Measurements from ENCODE around the gene KRTAP6-3.

KRTAP6-3 gene, protein sequence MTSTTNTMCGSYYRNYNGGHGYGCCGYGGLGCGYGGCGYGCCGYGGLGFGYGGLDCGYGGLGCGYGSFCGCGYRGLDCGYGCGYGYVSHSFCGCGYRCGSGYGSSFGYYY

DNA sequence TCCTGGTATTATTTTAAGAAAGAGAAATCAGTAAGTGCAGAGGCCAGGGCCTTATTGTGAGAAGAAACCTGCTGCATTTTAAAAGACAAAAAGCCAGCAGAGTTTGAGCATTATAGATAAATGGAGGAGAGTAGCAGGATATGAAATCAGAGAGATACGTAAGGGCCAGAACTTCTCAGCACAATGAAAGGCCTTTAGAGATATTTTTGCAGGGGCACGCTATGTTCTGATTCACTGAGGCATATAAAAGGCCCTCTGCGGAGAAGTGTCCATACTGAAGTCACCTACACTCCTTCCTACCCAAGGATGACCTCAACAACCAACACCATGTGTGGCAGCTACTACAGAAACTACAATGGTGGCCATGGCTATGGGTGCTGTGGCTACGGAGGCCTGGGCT, at the start of gene KRTAP6-3:
KRTAP6-3 (plus strand) TSS at position 301 of the 400 bp plus-strand sequence; CDS start at position 307, 6 bp downstream.
- DNase-seq (ENCODE audit: low read depth), result no peak

DNA sequence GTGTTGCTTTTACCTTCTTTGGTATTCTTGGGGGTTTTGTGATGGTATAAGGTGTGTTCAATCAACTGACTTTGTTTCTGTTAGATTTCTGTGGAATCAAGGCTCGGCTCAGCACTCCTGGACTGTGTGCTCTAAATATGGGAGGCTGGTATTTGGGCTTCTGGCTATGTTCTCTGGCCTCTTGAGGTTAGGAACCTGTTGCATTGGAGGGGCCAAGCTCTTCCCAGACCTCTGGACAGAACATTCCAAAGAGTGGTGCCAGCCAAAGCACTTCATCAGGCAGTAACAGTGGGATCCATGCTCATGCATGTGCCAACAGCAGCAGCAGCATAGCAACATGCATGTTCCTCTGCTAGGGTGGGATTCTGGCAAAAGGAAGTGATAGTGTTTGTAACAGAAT, 39.5 kb upstream of the KRTAP6-3 start:
- DNase-seq (ENCODE audit: low read depth), result no peak

DNA sequence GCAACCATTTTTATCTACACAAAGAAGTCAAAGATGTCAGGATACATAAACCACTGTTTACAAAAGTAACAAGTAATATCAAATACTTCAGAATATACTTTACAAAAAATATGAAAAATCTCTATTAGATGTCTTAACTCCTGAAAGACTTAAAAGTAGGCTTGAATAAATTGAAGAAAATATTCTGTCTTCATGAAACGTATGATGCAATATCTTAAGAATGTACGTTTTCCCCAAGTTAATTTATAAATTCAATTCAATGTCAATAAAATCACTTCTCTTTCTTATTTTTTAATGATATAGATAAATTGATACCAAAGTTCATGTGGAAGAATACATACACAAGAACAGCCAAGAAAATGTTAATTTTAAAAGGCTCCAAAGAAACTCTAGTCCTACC, 37.1 kb upstream of the KRTAP6-3 start:
- no peak for DNase-seq (ENCODE audit: low read depth)

DNA sequence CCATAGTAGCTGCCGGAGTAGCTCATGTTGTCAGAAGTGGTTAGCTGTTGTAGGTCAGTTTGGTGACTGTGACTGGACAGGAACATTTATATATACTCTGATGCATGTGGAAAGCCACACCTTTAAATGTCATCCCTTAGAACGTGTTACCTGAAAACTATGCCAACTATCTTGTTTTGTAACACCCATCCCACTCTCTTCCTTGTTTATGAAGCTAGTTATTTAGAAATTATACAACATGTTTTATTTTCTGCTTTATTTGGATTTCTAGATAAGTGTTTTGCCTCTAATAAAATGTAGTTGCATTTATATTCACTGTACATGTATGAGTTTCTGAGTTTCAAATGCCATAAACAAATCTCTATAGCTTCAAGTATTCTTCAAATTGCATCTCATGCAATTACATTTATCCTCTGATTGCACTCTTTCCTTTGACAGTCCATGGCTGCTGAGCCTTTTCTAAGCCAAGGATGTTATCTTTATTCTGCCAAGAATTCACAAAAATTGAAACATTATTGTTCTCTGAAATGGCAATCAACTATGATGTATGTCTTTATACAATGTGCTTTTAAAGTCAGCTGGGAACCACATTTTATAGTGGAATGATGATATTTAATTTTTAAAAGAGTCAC, 30.9 kb upstream of the KRTAP6-3 start, which contains the start of gene KRTAP19-7:
KRTAP19-7 (minus strand) TSS at position 51 of the 632 bp plus-strand sequence; CDS start at position 26, 25 bp downstream.
- no peak for DNase-seq (ENCODE audit: low read depth)

DNA sequence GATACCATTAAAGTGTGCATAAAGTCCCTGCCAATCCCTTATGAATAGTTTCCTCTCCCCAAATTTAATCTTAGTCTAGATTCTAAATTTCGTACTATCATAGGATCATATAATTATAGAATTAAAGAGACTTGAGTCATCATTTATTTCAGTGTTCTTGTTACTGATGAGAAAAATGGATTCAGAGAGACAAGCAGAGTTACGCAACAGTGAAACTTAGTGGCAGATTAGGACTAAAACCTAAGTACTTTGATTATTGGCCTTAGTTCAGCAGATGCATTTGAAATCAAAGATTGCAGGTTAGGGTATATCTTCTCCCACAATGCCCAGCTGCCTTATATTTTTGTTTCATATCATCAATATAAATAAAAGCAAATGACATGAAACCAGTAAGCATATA, 30.3 kb upstream of the KRTAP6-3 start:
- no peak for DNase-seq (ENCODE audit: low read depth)

DNA sequence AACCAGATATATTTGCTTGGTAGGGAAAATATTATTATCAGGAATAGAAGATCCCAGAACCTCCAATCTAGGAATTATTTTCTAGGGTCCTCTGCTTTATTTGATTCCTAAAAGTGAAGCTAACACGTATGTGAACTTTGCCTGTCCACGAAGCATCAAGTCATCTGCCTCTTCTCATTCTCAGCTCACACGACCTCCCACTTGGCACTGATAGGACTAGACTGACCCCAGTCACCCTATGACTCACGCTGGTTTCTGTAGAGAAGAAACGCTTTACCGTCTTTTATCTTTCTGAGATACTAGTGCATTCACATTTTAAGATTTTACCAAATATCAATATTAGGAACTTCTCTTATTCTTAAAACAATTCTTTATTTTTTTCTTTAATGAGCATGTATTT, 29.2 kb upstream of the KRTAP6-3 start:
- no peak for DNase-seq (ENCODE audit: low read depth)

DNA sequence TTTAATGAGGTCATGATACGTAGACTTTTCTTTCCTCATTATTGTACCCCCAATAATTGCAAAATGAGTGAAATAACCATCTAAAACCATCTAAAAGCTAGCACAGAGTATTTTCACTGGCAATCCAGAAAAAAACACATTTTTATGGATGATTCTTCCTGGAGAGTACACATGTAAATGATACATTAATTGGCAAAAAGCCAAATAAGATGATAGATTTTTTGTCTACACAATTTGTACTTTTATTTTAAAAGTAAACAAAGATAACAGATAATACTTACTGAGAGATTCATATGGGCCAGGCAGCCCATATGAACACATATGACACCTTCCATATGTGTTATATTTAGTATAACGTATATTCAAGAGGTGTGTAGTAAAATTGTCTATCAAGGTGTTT, 28.6 kb upstream of the KRTAP6-3 start:
- DNase-seq (ENCODE audit: low read depth), result no peak

DNA sequence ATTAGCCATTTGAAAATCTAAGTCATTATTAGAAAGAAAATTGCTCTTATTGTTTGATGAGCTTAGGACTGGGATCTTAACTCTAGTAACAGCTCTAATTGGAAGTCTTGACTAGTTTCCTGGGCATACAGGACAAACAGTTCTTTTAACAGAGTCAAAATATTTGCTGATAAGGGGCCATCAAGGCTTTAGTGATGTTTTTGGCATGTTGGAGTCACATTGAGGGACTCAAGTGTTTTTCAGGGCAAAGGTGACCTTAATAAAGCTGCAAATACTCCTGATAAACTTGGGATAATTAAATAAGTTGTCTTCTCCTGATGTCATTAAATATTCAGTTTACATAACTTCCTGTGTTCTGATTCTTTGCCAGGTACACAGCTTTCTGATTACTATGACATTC, 24.6 kb upstream of the KRTAP6-3 start:
- no peak for DNase-seq (ENCODE audit: low read depth)

DNA sequence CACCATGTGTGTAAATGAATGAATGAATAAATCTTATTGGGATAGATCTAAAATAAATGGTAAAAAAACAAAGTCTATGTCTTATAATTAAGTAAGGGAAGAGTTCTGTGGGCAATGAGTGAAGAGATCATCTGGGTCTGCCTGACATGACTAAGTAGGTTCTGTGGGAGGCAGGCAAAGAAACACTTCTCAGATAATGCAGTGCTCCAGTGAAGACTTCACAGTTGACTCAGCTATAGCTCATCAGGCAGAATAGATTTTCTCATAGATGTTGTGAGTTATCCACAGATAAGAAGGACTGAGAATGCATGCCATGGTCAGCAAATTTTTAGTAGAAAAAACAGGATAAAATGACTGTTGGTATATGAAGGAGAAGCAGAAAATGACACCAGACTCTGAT, 14.5 kb upstream of the KRTAP6-3 start:
- DNase-seq (ENCODE audit: low read depth), result no peak

DNA sequence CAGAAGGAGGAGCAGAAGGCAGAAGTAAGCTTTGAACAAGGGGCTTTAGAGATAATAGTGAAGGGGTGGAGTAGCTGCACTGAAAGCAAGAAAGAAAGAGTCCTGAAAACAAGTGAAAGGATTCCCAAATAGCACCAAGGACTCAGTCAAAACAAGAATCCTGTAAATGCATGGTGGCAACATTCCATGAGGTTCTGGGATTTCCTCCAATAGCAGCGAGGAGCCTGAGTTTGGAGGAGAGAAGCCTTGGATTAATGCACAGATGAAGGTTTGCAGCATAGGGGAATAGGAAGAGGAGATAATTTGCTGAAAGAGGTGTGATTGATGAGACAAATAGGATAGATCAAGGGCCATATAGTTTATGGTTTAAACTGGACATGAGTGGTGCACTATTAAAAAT, 12.9 kb upstream of the KRTAP6-3 start:
- no peak for DNase-seq (ENCODE audit: low read depth)

DNA sequence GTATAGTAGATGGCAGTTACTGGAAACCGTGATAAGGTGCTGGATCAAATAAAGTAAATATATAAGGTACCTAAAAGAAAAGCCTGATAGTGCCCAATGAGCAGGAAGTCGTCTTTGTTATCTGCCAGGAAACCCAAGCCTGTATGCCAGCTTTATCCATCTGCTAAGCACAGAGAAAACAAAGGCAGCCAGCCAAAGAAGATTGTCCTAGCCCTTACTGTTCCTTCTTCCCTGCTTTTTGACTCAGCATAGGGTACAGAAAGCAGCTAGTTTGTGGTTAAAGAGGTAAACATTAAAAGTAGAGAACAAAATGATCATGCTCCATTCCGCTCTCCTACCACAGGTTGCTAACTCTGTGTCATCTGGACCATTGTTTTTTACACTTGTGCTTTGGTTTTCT, 12.1 kb upstream of the KRTAP6-3 start:
- no peak for DNase-seq (ENCODE audit: low read depth)

DNA sequence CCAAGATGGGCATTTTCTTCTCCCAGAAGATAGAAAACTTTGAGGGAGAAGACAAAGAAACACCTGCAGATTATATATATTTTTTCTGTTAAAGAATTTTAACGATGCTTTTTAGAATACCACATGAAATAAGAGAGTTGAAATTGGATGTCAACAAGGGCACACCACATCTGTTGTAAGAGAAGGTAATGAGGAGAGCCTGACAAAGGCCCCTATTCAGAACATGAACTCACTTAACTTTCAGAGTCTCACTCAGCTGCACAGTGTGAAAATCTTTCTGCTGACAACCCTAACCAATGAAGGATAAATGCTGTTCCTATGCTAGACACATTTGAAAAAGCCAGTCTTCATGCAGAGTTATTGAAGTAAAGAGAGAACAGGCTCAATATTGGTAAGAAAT, 9.4 kb upstream of the KRTAP6-3 start:
- DNase-seq (ENCODE audit: low read depth), result no peak

DNA sequence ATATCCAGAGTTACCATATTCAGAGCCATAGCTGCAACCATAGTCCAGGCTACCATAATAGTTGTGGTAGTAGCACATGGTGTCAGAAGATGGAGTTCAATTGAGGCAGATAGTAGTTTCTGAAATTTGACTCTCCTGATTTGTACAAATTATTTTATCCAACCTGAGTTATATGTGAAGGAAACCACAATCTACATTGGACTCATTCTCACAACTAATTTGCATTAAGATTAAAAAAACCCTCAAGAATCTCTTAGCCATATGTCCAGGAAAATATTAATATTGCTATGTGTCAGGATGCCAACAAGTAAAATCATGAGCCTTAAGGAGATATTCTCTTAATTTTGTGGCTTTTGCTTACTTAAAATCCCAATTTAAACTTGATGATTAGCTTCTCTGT, 1.9 kb upstream of the KRTAP6-3 start, which contains the start of gene KRTAP22-2:
KRTAP22-2 (minus strand) TSS at position 101 of the 400 bp plus-strand sequence.
- DNase-seq (ENCODE audit: low read depth), result no peak

DNA sequence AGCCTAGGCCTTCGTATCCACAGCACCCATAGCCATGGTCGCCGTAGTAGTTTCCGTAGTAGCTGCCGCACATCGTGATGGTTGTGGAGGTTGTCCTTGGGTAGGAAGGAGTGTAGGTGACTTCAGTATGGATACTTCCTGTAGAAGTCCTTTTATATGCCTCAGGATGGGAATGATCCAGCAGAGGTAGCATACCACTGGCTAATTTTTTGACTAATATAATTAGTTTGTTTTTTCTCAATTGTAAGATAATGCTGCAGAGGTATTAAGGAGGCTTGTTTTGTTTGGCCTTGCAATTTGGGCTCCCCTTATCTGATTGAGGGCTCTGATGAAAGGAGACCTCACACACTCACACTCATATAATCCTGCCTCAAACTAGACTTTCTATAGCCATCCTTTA, 6.6 kb downstream of the KRTAP6-3 start, which contains the start of gene KRTAP6-2:
KRTAP6-2 (minus strand) TSS at position 101 of the 400 bp plus-strand sequence; CDS start at position 73, 28 bp downstream.
- no peak for DNase-seq (ENCODE audit: low read depth)

DNA sequence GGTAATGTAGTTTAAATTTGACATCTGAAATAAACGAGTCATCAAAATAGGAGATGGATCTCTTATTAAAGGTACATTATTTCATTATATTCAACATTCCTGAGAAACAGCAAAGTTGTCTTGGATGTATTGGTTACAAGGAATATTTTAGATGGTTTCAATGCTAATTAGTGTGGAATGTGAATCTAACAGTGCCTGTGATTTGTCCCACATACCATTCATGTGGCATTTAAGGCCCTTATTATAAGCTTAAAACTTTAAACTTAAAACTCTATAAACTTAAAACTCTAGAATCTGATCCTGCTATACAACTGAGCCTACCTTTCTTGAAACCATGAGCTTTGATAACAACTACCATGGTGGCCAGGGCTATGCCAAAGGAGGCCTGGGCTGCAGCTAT, 8.5 kb downstream of the KRTAP6-3 start, which contains the start of gene KRTAP22-1:
KRTAP22-1 (plus strand) TSS at position 301 of the 400 bp plus-strand sequence.
- DNase-seq (ENCODE audit: low read depth), result no peak

DNA sequence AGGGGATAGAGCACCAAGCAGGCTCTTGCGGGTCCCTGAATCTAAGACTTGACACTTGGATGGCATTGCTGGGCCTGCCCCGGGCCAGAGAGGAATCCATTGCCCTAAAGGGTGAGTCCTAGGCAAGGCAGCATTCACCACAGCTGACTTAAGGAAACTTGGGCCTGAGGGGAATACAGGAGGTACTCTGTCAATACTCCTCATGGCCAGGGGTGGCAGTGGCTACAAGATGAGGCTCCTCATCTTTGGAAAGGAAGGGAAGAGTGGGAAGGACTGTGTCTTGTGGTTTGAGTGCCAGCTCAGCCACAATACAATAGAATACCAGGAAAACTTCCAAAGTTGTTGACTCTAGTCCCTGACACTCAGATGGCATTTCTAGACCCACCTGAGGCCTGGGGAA, 13.7 kb downstream of the KRTAP6-3 start:
- DNase-seq (ENCODE audit: low read depth), result no peak

DNA sequence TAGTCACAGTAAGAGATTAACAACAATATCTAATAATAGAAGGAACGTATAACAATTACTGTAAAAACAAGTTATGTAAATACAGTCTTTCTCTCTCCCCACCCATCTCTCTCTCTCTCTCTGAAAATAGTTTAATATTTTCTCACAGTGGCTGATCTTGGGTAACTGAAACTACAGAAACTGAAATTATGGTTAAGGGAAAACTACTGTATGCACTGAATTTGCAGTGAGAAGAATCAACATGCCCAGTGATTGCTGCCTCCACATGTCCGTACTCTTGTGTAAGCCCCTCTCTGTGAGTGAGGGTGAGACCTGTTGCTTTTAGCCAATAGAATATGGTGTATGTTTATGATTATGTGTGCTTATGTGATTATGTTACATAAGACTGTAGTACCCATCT, 19.9 kb downstream of the KRTAP6-3 start:
- DNase-seq (ENCODE audit: low read depth), result no peak

DNA sequence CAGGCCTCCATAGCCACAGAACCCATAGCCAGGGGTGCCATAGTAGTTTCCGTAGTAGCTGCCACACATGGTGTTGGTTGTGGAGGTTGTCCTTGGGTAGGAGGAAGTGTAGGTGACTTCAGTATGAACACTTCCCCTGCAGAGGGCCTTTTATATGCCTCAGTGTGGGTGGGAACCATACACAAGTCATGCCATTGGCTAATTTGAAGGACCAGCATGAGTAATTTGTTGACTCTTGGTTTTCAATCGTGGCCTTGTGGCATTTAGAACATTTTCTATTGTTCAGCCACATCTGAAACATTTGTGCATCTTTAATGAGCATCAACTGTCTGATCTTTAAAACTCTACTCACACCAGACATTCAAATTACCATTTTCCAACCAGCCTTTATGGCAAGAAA, 21.6 kb downstream of the KRTAP6-3 start, which contains the start of gene KRTAP6-1:
KRTAP6-1 (minus strand) TSS at position 95 of the 400 bp plus-strand sequence; CDS start at position 69, 26 bp downstream.
- no peak for DNase-seq (ENCODE audit: low read depth)

DNA sequence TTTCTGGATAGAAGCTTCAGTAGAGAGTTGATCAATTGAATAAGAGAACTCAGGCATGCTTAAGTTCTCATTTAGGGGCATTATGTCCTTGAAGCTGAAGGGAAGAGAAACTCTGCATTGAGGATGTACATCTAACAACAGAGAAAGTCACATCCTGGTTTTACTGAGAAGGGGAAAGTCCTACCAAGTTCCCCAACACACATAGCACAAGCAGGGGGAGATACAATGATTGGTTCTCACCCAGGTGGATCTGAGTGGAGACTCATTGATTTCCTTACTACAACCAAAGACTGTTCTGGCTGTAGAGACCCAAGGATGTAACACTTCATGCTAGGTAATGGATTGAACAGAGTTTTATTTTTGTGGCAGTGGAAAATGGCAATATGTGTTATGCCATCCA, 23.0 kb downstream of the KRTAP6-3 start:
- DNase-seq (ENCODE audit: low read depth), result no peak

DNA sequence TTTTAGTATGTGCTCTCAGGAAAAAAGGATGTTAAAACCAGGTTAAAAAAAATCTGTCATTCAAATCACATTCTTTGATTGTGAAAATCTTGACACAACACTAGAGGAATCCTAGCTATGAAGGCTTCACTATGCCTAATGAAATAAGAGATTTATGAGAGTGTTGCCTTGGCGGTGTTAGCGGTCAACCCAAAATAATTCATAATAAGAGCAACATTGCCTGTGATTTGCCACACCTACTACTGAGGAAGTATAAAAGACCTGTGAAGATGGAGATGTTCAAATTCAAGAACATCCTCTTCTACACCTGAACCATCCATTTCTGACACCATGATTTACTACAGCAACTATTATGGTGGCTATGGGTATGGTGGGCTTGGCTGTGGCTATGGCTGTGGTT, 23.9 kb downstream of the KRTAP6-3 start, which contains the start of gene KRTAP20-1:
KRTAP20-1 (plus strand) TSS at position 301 of the 400 bp plus-strand sequence; CDS start at position 331, 30 bp downstream.
- no peak for DNase-seq (ENCODE audit: low read depth)

DNA sequence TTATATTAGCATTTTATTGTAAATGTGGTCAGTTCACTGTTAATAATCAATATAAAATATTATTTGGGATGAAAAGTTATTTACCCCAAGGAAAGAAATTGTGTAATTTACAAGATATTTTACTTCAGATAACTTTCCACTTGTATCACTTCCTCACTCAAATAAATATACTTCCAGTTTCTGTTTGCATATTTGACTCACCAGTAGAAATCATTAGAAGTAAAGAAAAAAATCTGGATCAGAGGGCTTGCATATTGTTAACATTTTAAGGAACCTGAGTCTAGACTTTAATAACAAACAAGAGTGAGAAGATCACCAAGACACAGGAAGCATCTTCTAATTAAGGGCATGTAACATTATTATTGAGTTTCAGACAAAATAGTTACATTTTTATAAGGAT, 27.8 kb downstream of the KRTAP6-3 start:
- DNase-seq (ENCODE audit: low read depth), result no peak

DNA sequence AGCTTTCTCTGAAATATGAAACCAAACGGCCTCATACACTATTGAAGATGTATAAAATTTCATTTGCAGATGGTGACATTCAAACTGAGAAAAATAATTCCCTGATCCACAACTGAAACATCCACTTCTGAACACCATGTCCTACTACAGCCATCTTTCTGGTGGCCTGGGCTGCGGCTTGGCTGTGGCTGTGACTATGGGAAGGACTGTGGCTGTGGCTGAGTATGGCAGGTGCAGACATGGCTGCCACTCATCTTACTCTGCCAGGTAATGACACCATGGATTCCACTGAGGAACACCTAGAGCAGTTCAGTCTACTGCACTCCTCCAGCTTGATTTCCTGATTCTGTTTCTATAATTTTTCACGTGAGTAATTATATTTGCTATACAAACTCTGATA, 28.3 kb downstream of the KRTAP6-3 start, which contains the start of gene KRTAP20-4:
KRTAP20-4 (plus strand) TSS at position 106 of the 400 bp plus-strand sequence.
- no peak for DNase-seq (ENCODE audit: low read depth)

DNA sequence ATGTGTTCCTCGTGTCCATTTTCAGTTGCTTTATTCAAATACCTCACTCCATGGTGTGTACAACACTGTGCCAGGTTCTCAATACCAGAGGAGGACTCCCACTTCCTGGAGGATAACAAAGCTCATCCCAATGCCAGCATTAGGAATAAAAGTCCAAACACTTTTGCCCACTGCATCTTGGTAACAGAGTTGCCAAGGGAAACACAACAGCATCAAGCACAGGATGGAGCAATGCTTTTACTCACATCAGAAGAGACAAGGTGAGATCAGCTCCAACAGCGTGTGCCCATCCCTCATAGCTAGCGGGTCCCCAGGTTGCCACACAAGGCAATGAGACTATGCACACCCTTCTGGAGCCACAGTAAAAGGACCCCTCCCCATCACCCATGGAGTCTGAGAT, 31.1 kb downstream of the KRTAP6-3 start:
- DNase-seq (ENCODE audit: low read depth), result no peak
